GM12801 (cell line): Measurements from ENCODE around the gene SLC12A8.

Experiments used
- CTCF ChIP-seq: IDR thresholded peaks from one replicate; pipeline ENCODE4 v1.5.1; 2011; ENCODE audit warnings: control low read depth; ENCODE audit not compliant: insufficient read length; ENCODE audit errors: extremely low read depth

Gene SLC12A8

GRCh38 chr3:125141596-125142419 is 70.7 kb downstream of the SLC12A8 start:
- TF ChIP-seq CTCF = no peak

- no peak for TF ChIP-seq CTCF
Measured at GRCh38 chr3:125140818-125141595, 71.5 kb downstream of the SLC12A8 start.

- no peak for TF ChIP-seq CTCF
Measured at GRCh38 chr3:125140011-125140817, 72.3 kb downstream of the SLC12A8 start.

GRCh38 chr3:125139386-125139785 is 73.2 kb downstream of the SLC12A8 start:
- no peak for TF ChIP-seq CTCF

- no peak for TF ChIP-seq CTCF
Measured at GRCh38 chr3:125137358-125138033, 75.1 kb downstream of the SLC12A8 start.

GRCh38 chr3:125136966-125137357 is 75.6 kb downstream of the SLC12A8 start:
- TF ChIP-seq CTCF = no peak

GRCh38 chr3:125136515-125136914 is 76.0 kb downstream of the SLC12A8 start:
- no peak for TF ChIP-seq CTCF
